Measurements from ENCODE around the gene UBE2S.

Gene UBE2S

GRCh38 chr19:55383279-55384130, 24.1 kb downstream of the UBE2S start:
- no peak for DNase-seq (ENCODE audit: low spot score)

- DNase-seq (ENCODE audit: low spot score), result no peak
Observed at GRCh38 chr19:55382522-55383054, 25.0 kb downstream of the UBE2S start.

- DNase-seq (ENCODE audit: low spot score), result no peak
Observed at GRCh38 chr19:55382013-55382412, 25.6 kb downstream of the UBE2S start.

- DNase-seq (ENCODE audit: low spot score), result no peak
Observed at GRCh38 chr19:55379174-55379573, 28.4 kb downstream of the UBE2S start.

- DNase-seq (ENCODE audit: low spot score), result no peak
Observed at GRCh38 chr19:55377356-55378131, 30.0 kb downstream of the UBE2S start.

- no peak for DNase-seq (ENCODE audit: low spot score)
Observed at GRCh38 chr19:55376241-55376933, 31.2 kb downstream of the UBE2S start, which contains the start of gene TMEM190. Gene TMEM190 (plus strand): TSS chr19:55376826. CDS start chr19:55376854, 28 bp downstream.

- DNase-seq (ENCODE audit: low spot score), result no peak
Observed at GRCh38 chr19:55373993-55374757, 33.4 kb downstream of the UBE2S start.

- DNase-seq (ENCODE audit: low spot score), result no peak
Observed at GRCh38 chr19:55373306-55373992, 34.1 kb downstream of the UBE2S start.

GRCh38 chr19:55372316-55373081, 35.1 kb downstream of the UBE2S start:
- DNase-seq (ENCODE audit: low spot score), result no peak

- no peak for DNase-seq (ENCODE audit: low spot score)
Observed at GRCh38 chr19:55370305-55370988, 37.1 kb downstream of the UBE2S start, which contains the start of gene IL11. Gene IL11 (minus strand): TSS chr19:55370463. CDS start chr19:55370310, 153 bp downstream.

GRCh38 chr19:55369653-55370304, 37.8 kb downstream of the UBE2S start:
- no peak for DNase-seq (ENCODE audit: low spot score)

GRCh38 chr19:55368701-55369563, 38.7 kb downstream of the UBE2S start:
- no peak for DNase-seq (ENCODE audit: low spot score)

GRCh38 chr19:55368106-55368505, 39.5 kb downstream of the UBE2S start:
- DNase-seq (ENCODE audit: low spot score), result no peak

GRCh38 chr19:55366790-55367189, 40.8 kb downstream of the UBE2S start:
- no peak for DNase-seq (ENCODE audit: low spot score)

GRCh38 chr19:55365964-55366363, 41.6 kb downstream of the UBE2S start:
- no peak for DNase-seq (ENCODE audit: low spot score)

GRCh38 chr19:55365245-55365644, 42.3 kb downstream of the UBE2S start:
- DNase-seq (ENCODE audit: low spot score), result no peak

- no peak for DNase-seq (ENCODE audit: low spot score)
Observed at GRCh38 chr19:55362990-55363716, 44.4 kb downstream of the UBE2S start, which contains the start of gene GARIN5B. Gene GARIN5B (minus strand): TSS chr19:55363260. CDS start chr19:55363066, 194 bp downstream.
